ENCODE results near the gene GRM3. TPM values are rescaled to one million over a fixed set of nuclear protein-coding genes. Genes with fewer than 3 reads are reported as not detected.
A peak's percentile ranks its signal among the peaks of the same experiment; 100 is the strongest.

Gene GRM3
- total RNA-seq, 3 donors from 2014 or later, result not detected

DNA sequence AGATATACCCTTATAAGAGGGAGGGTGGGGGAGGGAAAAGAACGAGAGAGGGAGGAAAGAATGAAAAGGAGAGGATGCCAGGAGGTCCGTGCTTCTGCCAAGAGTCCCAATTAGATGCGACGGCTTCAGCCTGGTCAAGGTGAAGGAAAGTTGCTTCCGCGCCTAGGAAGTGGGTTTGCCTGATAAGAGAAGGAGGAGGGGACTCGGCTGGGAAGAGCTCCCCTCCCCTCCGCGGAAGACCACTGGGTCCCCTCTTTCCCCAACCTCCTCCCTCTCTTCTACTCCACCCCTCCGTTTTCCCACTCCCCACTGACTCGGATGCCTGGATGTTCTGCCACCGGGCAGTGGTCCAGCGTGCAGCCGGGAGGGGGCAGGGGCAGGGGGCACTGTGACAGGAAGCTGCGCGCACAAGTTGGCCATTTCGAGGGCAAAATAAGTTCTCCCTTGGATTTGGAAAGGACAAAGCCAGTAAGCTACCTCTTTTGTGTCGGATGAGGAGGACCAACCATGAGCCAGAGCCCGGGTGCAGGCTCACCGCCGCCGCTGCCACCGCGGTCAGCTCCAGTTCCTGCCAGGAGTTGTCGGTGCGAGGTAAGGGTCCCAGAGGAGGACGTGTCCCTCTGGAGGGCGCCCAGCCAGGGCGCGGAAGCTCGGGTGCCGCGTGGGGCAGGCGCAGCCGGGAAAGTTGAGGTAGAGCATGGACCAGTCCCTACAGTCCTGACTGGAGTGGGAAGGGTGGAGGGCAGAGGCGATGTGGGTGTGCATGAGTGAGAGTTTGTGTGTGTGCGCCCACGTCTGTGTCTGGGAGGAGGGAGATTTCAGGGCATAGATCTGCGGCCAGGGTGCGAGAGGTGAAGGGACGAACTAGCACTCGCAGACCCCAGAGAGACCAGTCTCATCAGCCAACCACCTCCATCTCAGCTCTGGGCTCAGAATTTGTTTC is 844 bp downstream of the GRM3 start:
- intact Hi-C loops (cut with DNase I, micrococcal nuclease), result no loop called here
- Histone ChIP-seq H3K4me3 (no peak overlapping the region), H3K4me1 (ENCODE audit: low read depth) (peaks cover 5% of the 10 kb centered on the region), H3K9me3 (no peaks in the 10 kb centered on the region), H3K36me3 (ENCODE audit: low read depth) (no peaks in the 10 kb centered on the region)
- DNase-seq, result peak in 2 of 3 donors; percentile 20 to 25
- TF ChIP-seq, protein P1, sequence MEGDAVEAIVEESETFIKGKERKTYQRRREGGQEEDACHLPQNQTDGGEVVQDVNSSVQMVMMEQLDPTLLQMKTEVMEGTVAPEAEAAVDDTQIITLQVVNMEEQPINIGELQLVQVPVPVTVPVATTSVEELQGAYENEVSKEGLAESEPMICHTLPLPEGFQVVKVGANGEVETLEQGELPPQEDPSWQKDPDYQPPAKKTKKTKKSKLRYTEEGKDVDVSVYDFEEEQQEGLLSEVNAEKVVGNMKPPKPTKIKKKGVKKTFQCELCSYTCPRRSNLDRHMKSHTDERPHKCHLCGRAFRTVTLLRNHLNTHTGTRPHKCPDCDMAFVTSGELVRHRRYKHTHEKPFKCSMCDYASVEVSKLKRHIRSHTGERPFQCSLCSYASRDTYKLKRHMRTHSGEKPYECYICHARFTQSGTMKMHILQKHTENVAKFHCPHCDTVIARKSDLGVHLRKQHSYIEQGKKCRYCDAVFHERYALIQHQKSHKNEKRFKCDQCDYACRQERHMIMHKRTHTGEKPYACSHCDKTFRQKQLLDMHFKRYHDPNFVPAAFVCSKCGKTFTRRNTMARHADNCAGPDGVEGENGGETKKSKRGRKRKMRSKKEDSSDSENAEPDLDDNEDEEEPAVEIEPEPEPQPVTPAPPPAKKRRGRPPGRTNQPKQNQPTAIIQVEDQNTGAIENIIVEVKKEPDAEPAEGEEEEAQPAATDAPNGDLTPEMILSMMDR (IDR thresholded peaks at IDR 0.05), result no peak
- peak; percentile 20 for ATAC-seq

DNA sequence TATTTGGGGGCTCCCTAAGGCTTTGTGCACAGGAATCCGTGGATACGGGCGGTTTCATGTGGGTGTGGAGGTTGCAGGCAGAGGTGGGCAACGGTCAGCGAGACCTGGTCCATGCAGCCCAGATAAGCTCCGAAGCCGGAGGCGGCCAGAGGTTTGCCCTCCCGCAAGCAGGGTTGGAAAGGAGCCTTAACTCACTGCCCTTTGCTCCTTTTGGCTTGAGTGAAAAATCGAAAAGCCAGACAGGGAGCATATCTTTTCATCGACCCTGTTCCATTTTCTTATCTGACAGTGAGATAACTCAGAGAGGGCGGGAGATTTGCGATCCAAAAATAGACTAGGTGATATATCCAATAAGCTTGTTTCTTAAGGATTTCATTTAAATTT is 1.5 kb downstream of the GRM3 start:
- Histone ChIP-seq H3K4me3 (no peak overlapping the region), H3K4me1 (ENCODE audit: low read depth) (peaks cover 5% of the 10 kb centered on the region), H3K9me3 (no peaks in the 10 kb centered on the region), H3K36me3 (ENCODE audit: low read depth) (no peaks in the 10 kb centered on the region)
- intact Hi-C loops (cut with DNase I, micrococcal nuclease), result no loop called here
- DNase-seq (peak in 1 of 3 donors; percentile 24), ATAC-seq (no peak)
- TF ChIP-seq, protein P1 (IDR thresholded peaks at IDR 0.05), result no peak

GRCh38 chr7:86645676-86646276 is 2.1 kb downstream of the GRM3 start:
- ATAC-seq (no peak), DNase-seq (no peak)
- intact Hi-C loops (cut with DNase I, micrococcal nuclease), result no loop called here
- no peaks in the 10 kb centered on the region for H3K36me3 ChIP-seq (ENCODE audit: low read depth)
- no peak overlapping the region for H3K4me3 ChIP-seq
- no peaks in the 10 kb centered on the region for H3K9me3 ChIP-seq
- peaks cover 5% of the 10 kb centered on the region for H3K4me1 ChIP-seq (ENCODE audit: low read depth)
- TF ChIP-seq, protein P1 (IDR thresholded peaks at IDR 0.05), result no peak

DNA sequence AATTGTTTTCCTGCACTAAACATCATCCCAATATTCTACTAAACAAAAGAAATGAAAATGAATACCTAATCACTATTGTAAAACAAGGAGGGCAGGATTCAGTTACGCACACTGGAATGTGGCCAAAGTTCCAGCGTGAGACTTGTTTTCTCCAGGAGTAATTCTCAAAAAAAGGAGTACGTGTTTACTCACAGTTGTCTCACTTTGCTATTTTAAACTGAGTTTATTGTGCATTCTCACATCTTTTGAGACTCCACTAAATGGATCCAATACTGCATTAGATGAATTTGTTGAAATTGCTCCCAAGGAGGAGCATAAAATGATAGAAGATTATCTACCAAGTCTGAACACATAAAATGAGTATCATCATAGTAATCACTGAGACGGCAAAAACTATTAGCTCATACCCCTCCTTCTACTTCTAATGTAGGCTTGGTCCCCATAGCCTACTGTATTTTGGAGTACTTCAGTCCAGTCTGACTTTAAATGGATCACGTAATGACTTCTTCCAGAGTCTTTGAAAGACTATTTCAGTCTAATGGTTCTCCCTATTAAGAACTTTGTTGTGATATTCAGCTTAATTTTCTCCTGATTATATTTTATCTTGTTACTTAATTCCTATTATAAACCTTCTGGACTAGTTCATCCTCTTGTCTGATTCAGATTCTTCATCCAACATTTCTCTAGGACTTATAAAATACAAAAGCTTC is 3.8 kb downstream of the GRM3 start:
- Histone ChIP-seq H3K36me3 (ENCODE audit: low read depth) (no peaks in the 10 kb centered on the region), H3K9me3 (no peaks in the 10 kb centered on the region), H3K4me1 (ENCODE audit: low read depth) (peaks cover 5% of the 10 kb centered on the region), H3K4me3 (no peak overlapping the region)
- intact Hi-C loops (cut with DNase I, micrococcal nuclease), result no loop called here
- no peak for DNase-seq
- no peak for ATAC-seq
- TF ChIP-seq, protein P1 (IDR thresholded peaks at IDR 0.05), result no peak

- H3K4me3 ChIP-seq, result no peak overlapping the region
- peaks cover 5% of the 10 kb centered on the region for H3K4me1 ChIP-seq (ENCODE audit: low read depth)
- no peaks in the 10 kb centered on the region for H3K9me3 ChIP-seq
- intact Hi-C loops (cut with DNase I, micrococcal nuclease), result no loop called here
- no peaks in the 10 kb centered on the region for H3K36me3 ChIP-seq (ENCODE audit: low read depth)
- DNase-seq (no peak), ATAC-seq (no peak)
- TF ChIP-seq, protein P1 (IDR thresholded peaks at IDR 0.05), result no peak
These were observed 4.5 kb downstream of the GRM3 start for GRCh38 chr7:86648169-86648568.

Measured in mucosa of descending colon (tissue), 3 donors.